Measurements from ENCODE around the gene KIF12. TPM values are rescaled to one million over a fixed set of nuclear protein-coding genes. Genes with fewer than 3 reads are reported as not detected.

KIF12 gene
- total and polyA plus RNA-seq, 2 of the 13 experiments (the other 11 are each of a cell fraction or from before 2014, with no cell fraction given): 1.8 to 12.5 TPM

DNA sequence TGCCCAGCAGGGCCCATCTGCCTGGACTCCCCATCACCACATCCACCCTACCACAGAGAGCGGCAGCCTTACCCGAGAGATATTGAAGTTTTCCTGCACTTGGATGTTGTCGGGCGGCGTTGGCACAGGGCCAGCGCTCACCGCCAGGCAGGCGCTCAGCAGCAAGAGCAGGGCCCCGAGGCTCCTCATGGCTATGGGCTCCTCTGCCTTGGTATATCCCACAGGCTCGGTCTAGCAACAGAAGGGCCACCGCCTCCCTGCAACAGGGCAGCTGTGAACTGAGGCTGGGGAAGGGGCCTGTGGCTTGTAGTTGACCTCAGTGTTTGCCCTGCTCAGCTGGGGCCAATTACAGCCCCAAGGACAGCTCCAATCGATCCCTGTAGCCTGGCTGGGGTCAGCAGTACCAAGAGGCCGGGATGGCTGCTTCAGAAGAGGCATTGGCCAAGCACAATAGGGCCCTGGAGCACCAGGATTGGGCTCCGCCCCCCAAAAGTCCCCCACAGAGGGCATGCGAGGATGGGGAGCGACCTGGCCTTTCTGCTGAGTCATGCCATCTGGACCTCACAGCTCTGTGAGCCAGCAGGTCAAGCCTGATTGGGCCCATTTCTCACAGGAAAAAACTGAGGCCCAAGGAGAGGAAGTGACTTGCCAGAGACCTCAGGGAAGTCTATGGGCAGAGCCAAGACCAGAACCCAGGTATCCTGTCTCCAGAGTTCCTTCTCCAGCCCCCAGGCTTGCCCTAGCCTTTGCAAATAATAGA is 20.9 kb downstream of the KIF12 start, which contains the start of gene AMBP (continued):
- TF ChIP-seq, protein P1, sequence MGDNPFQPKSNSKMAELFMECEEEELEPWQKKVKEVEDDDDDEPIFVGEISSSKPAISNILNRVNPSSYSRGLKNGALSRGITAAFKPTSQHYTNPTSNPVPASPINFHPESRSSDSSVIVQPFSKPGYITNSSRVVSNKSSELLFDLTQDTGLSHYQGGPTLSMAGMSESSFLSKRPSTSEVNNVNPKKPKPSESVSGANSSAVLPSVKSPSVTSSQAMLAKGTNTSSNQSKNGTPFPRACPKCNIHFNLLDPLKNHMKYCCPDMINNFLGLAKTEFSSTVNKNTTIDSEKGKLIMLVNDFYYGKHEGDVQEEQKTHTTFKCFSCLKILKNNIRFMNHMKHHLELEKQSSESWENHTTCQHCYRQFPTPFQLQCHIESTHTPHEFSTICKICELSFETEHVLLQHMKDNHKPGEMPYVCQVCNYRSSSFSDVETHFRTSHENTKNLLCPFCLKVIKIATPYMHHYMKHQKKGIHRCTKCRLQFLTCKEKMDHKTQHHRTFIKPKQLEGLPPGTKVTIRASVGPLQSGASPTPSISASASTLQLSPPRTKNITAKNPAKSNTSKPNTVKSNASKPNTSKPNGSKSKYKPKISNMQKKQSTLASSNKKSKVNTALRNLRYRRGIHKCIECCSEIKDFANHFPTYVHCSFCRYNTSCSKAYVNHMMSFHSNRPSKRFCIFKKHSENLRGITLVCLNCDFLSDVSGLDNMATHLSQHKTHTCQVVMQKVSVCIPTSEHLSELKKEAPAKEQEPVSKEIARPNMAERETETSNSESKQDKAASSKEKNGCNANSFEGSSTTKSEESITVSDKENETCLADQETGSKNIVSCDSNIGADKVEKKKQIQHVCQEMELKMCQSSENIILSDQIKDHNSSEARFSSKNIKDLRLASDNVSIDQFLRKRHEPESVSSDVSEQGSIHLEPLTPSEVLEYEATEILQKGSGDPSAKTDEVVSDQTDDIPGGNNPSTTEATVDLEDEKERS (CRISPR knock-in tag; IDR thresholded peaks at IDR 0.05): peak; percentile 53; the same call in 1 of the 2 replicates
- no peak for TF ChIP-seq CC2D1A (CRISPR knock-in tag; IDR thresholded peaks at IDR 0.05)
- TF ChIP-seq, protein P2, sequence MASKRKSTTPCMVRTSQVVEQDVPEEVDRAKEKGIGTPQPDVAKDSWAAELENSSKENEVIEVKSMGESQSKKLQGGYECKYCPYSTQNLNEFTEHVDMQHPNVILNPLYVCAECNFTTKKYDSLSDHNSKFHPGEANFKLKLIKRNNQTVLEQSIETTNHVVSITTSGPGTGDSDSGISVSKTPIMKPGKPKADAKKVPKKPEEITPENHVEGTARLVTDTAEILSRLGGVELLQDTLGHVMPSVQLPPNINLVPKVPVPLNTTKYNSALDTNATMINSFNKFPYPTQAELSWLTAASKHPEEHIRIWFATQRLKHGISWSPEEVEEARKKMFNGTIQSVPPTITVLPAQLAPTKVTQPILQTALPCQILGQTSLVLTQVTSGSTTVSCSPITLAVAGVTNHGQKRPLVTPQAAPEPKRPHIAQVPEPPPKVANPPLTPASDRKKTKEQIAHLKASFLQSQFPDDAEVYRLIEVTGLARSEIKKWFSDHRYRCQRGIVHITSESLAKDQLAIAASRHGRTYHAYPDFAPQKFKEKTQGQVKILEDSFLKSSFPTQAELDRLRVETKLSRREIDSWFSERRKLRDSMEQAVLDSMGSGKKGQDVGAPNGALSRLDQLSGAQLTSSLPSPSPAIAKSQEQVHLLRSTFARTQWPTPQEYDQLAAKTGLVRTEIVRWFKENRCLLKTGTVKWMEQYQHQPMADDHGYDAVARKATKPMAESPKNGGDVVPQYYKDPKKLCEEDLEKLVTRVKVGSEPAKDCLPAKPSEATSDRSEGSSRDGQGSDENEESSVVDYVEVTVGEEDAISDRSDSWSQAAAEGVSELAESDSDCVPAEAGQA (IDR thresholded peaks at IDR 0.05; ENCODE audit: low read depth): no peak
- TF ChIP-seq, protein P2 (CRISPR knock-in tag; IDR thresholded peaks at IDR 0.05; ENCODE audit: borderline replicate concordance): no peak
- no peak for TF ChIP-seq PCBP1 (IDR thresholded peaks at IDR 0.05; ENCODE audit: borderline replicate concordance, low read depth, low read length)
- peak; percentile 98 for TF ChIP-seq SIN3A (IDR thresholded peaks at IDR 0.05; ENCODE audit: borderline replicate concordance, low read depth, low read length)
- peak; percentile 79; the same call in 1 of the 2 replicates for TF ChIP-seq NR1H2 (CRISPR knock-in tag; IDR thresholded peaks at IDR 0.05; ENCODE audit: borderline replicate concordance, low read depth)
- TF ChIP-seq ZSCAN20 (CRISPR knock-in tag; IDR thresholded peaks at IDR 0.05; ENCODE audit: borderline replicate concordance): no peak
- TF ChIP-seq KDM5A (IDR thresholded peaks at IDR 0.05; ENCODE audit: borderline replicate concordance, low read length): peak; percentile 69; the same call in 1 of the 2 replicates
- TF ChIP-seq, protein P3, sequence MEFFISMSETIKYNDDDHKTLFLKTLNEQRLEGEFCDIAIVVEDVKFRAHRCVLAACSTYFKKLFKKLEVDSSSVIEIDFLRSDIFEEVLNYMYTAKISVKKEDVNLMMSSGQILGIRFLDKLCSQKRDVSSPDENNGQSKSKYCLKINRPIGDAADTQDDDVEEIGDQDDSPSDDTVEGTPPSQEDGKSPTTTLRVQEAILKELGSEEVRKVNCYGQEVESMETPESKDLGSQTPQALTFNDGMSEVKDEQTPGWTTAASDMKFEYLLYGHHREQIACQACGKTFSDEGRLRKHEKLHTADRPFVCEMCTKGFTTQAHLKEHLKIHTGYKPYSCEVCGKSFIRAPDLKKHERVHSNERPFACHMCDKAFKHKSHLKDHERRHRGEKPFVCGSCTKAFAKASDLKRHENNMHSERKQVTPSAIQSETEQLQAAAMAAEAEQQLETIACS (CRISPR knock-in tag; IDR thresholded peaks at IDR 0.05): no peak
- TF ChIP-seq, protein P4, sequence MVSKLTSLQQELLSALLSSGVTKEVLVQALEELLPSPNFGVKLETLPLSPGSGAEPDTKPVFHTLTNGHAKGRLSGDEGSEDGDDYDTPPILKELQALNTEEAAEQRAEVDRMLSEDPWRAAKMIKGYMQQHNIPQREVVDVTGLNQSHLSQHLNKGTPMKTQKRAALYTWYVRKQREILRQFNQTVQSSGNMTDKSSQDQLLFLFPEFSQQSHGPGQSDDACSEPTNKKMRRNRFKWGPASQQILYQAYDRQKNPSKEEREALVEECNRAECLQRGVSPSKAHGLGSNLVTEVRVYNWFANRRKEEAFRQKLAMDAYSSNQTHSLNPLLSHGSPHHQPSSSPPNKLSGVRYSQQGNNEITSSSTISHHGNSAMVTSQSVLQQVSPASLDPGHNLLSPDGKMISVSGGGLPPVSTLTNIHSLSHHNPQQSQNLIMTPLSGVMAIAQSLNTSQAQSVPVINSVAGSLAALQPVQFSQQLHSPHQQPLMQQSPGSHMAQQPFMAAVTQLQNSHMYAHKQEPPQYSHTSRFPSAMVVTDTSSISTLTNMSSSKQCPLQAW (CRISPR knock-in tag; IDR thresholded peaks at IDR 0.05): peak; percentile 99
- TF ChIP-seq, protein P5, sequence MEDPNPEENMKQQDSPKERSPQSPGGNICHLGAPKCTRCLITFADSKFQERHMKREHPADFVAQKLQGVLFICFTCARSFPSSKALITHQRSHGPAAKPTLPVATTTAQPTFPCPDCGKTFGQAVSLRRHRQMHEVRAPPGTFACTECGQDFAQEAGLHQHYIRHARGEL (CRISPR knock-in tag; IDR thresholded peaks at IDR 0.05): 0 out of 2 replicates have a peak, but pooled peaks have one; percentile 56
- TF ChIP-seq TSC22D2 (CRISPR knock-in tag; IDR thresholded peaks at IDR 0.05; ENCODE audit: borderline replicate concordance): peak; percentile 86
- TF ChIP-seq, protein P6, sequence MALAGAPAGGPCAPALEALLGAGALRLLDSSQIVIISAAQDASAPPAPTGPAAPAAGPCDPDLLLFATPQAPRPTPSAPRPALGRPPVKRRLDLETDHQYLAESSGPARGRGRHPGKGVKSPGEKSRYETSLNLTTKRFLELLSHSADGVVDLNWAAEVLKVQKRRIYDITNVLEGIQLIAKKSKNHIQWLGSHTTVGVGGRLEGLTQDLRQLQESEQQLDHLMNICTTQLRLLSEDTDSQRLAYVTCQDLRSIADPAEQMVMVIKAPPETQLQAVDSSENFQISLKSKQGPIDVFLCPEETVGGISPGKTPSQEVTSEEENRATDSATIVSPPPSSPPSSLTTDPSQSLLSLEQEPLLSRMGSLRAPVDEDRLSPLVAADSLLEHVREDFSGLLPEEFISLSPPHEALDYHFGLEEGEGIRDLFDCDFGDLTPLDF (CRISPR knock-in tag; IDR thresholded peaks at IDR 0.05): no peak
